SK-N-SH (cell line): ENCODE results near the gene JPH2. TPM values are rescaled to one million over a fixed set of nuclear protein-coding genes. Genes with fewer than 3 reads are reported as not detected.

Source experiments
- CTCF ChIA-PET: fragments of 300-600, 350-600 bp; formaldehyde crosslinking; extraction: SDS; loops from one replicate; lab custom pipeline; 2021; lab: Yijun Ruan, JAX
- POLR2A ChIA-PET: fragments of 350-600 bp; sonication (Branson Sonifier 250); formaldehyde crosslinking; extraction: SDS; loops from one replicate; lab custom pipeline; 2020; ENCODE audit warnings: antibody characterized with exemption, inconsistent platforms; lab: Yijun Ruan, JAX
- DNase-seq: peaks from one replicate; pipeline ENCODE4 v3.0.0; 2012
- H2AFZ ChIP-seq: fragments of 200-600 bp; sonication (generic); 2 replicates; pipeline ENCODE4 v1.8.1; 2016; ENCODE audit warnings: antibody characterized with exemption, mild to moderate bottlenecking, low read depth
- H3F3A ChIP-seq: fragments of 200-600 bp; sonication (generic); replicated peaks from 2 replicates; pipeline ENCODE3; 2016; ENCODE audit warnings: antibody characterized with exemption, mild to moderate bottlenecking; ENCODE audit not compliant: insufficient read depth
- H3K27ac ChIP-seq, 2 experiments: fragments of 200-500 bp in 1 of 2; fragments of 200-600 bp in 1 of 2; sonication (Bioruptor generic) in 1 of 2; sonication (generic), shearing (Covaris generic) in 1 of 2; 2 replicates each; pipeline versions ENCODE4 v1.5.1 to v1.6.1; 2014 to 2016; ENCODE audit warnings: low read depth in 2 of 2, inconsistent platforms in 1 of 2, low read length in 1 of 2, mild to moderate bottlenecking in 1 of 2, mixed read lengths in 1 of 2
- H3K27me3 ChIP-seq: fragments of 200-600 bp; sonication (generic), shearing (Covaris generic); 2 replicates; pipeline ENCODE4 v1.6.1; 2016; ENCODE audit warnings: mixed run types; ENCODE audit not compliant: insufficient read depth
- H3K36me3 ChIP-seq, 2 experiments: fragments of 200-500 bp in 1 of 2; fragments of 200-600 bp in 1 of 2; sonication (Bioruptor generic) in 1 of 2; sonication (generic) in 1 of 2; replicated peaks in 1 of 2; 2 replicates each; pipeline versions ENCODE3 to v1.5.1; 2014 to 2016; ENCODE audit warnings: low read length in 1 of 2, mild to moderate bottlenecking in 1 of 2; ENCODE audit not compliant: insufficient read depth in 2 of 2, control insufficient read depth in 1 of 2
- H3K4me1 ChIP-seq, 2 experiments: fragments of 200-500 bp in 1 of 2; fragments of 200-600 bp in 1 of 2; sonication (Bioruptor generic) in 1 of 2; sonication (generic), shearing (Covaris generic) in 1 of 2; 2 replicates each; pipeline versions ENCODE4 v1.5.1 to v1.6.1; 2014 to 2016; ENCODE audit warnings: low read depth in 1 of 2, low read length in 1 of 2, mixed run types in 1 of 2; ENCODE audit not compliant: insufficient read depth in 2 of 2, control insufficient read depth in 1 of 2
- H3K4me2 ChIP-seq: fragments of 200-600 bp; sonication (generic), shearing (Covaris generic); 2 replicates; pipeline ENCODE4 v1.6.1; 2017; ENCODE audit warnings: mixed run types
- H3K4me3 ChIP-seq, 2 experiments: fragments of 200-500 bp in 1 of 2; fragments of 200-600 bp in 1 of 2; sonication (Bioruptor generic) in 1 of 2; sonication (generic), shearing (Covaris generic) in 1 of 2; 2 replicates each; pipeline versions ENCODE4 v1.5.1 to v1.8.1; 2014 to 2016; ENCODE audit warnings: low read depth in 2 of 2, inconsistent platforms in 1 of 2, low read length in 1 of 2, mild to moderate bottlenecking in 1 of 2, mixed read lengths in 1 of 2, moderate library complexity in 1 of 2
- H3K79me2 ChIP-seq: fragments of 200-600 bp; sonication (generic); 2 replicates; pipeline ENCODE4 v1.8.1; 2017; ENCODE audit warnings: mild to moderate bottlenecking; ENCODE audit not compliant: insufficient read depth
- H3K9ac ChIP-seq: fragments of 200-600 bp; sonication (generic); 2 replicates; pipeline ENCODE4 v1.6.1; 2017; ENCODE audit warnings: mixed run types
- H3K9me2 ChIP-seq: fragments of 200-600 bp; sonication (generic); 2 replicates; pipeline ENCODE4 v1.6.1; 2017; ENCODE audit warnings: mixed run types
- H3K9me3 ChIP-seq: fragments of 200-600 bp; sonication (generic); 2 replicates; pipeline ENCODE4 v1.6.1; 2017; ENCODE audit warnings: mixed run types, mild to moderate bottlenecking, moderate library complexity
- H4K20me1 ChIP-seq: fragments of 200-600 bp; sonication (generic); 2 replicates; pipeline ENCODE4 v1.6.1; 2017; ENCODE audit warnings: mild to moderate bottlenecking, mixed run types; ENCODE audit not compliant: insufficient read depth
- EP300 ChIP-seq, 2 experiments: IDR thresholded peaks; 2 replicates each; pipeline versions ENCODE4 v1.4.0 to v1.6.1; 2012; ENCODE audit warnings: borderline replicate concordance in 1 of 2, low read depth in 1 of 2, low read length in 1 of 2
- NFIC ChIP-seq: IDR thresholded peaks from 2 replicates; pipeline ENCODE4 v1.4.0; 2012; ENCODE audit warnings: borderline replicate concordance
- REST ChIP-seq: IDR thresholded peaks from 2 replicates; pipeline ENCODE4 v1.6.1; 2012; ENCODE audit warnings: mild to moderate bottlenecking, low read depth, low read length, moderate library complexity
- WGBS: methylation state at CpG from one replicate; pipeline ENCODE4 v1.1.6; 2017; ENCODE audit warnings: low lambda C conversion rate; 5-methylcytosine and 5-hydroxymethylcytosine counted together
- polyA plus RNA-seq, 3 experiments: library from polyadenylated mRNA; depleted of rRNA; stranded (reverse); fragments of >200 nt; gene quantifications; 2 replicates each; pipeline ENCODE4 v1.2.3, GENCODE V29; 2012
- TF ChIP-seq, protein P1 (sequence below): IDR thresholded peaks from 2 replicates; pipeline ENCODE4 v1.4.0; 2012; ENCODE audit warnings: low read depth, borderline replicate concordance

Gene JPH2
- polyA plus RNA-seq, 1 of the 3 experiments (the other 2 are of a cell fraction): 0.67 TPM

DNA sequence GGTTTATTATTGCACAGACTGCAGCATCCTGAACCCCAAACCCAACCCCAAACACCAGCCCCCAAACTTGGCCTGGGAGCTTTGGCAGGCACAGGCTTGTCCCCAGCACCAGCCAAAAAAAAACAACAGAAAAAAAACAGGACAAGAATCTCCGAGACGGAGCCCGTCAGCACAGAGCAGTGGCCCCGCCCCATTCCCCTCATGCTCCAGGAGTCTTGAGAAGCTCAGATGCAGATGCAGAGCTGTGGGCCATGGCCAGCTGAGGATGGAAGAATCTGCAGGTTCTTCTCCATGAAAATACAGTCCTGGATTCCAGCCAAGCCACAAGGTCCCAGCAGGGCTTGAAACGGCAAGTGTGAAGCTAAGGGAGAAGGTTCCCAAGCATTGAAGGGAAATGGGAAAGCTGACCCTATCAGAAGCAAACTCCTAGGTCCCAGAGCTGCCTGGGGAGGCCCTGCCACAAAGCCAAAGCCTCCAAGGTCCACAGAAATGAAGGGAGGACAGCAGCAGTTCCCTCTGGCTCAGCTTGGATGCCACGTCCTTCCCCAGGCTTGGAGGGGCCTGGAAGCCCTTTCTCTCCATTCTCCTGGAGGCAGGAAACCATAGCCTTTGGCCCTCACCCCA lies 75.2 kb downstream of the JPH2 start:
- H3K4me1 ChIP-seq: no peaks in the 10 kb centered on the region; a peak in 2 of 4 replicates
- H3K36me3 ChIP-seq: no peaks in the 10 kb centered on the region
- no peak for DNase-seq
- no peak overlapping the region for H3K9ac ChIP-seq
- H3K4me3 ChIP-seq: no peak overlapping the region
- TF ChIP-seq NFIC: 0 out of 2 replicates have a peak, but pooled peaks have one; percentile 8
- TF ChIP-seq REST: no peak
- H3K27me3 ChIP-seq: no peaks in the 10 kb centered on the region
- H3K9me3 ChIP-seq: no peaks in the 10 kb centered on the region
- H4K20me1 ChIP-seq: no peaks in the 10 kb centered on the region
- ChIA-PET POLR2A (no interaction called here), CTCF (interaction anchor here (0.8 to 23.6 kb wide), 3 partner anchors 31 to 84 kb away, joined by 3 to 618 read pairs (median 3); partner anchors contain the start of gene JPH2)
- no peak overlapping the region for H3K27ac ChIP-seq
- H3F3A ChIP-seq: no peaks in the 10 kb centered on the region
- H2AFZ ChIP-seq: no peak overlapping the region
- no peaks in the 10 kb centered on the region for H3K79me2 ChIP-seq
- WGBS: 70% methylated on average over 6 of the region's 6 CpGs
- no peaks in the 10 kb centered on the region for H3K9me2 ChIP-seq
- H3K4me2 ChIP-seq: no peak overlapping the region

DNA sequence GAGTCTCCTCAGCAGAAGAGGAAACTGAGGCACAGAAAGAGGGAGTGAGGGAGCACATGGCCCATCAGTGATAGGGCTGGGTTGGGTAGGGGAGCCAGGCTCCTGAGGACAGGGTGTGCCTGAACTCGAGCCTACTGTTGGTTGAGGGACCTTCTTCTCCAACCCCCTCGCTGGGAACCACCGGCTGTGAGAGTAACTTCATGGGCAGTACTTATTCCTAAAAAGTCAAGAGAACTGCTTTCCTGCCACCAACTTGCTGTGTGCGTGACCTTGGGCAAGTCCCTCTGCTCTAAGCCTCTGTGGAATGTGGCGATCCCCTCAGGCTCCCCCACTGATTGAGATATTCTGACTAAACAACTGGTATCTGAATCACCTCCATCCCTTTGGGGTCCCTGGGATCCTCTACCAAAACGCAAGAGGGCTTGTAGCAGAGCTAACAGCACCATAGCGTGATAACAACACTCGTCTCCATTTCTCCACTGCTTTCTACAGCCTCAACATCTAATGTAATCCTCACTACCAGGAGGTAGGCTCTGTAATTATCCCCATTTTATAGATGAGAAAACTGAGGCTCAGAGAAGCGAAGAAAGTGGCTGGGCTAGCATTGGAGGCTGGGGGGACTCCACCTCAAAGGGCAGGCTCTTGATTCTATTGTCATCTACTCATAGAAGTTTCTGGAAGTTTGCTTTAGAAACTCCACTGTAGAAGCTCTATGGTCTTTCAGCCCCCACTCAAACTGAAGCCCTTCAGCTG lies 76.0 kb downstream of the JPH2 start:
- no peak for DNase-seq
- no peaks in the 10 kb centered on the region for H3F3A ChIP-seq
- 67% methylated on average over 9 of the region's 9 CpGs for WGBS
- no peak overlapping the region for H3K4me3 ChIP-seq
- H3K9me3 ChIP-seq: no peaks in the 10 kb centered on the region
- H3K9me2 ChIP-seq: no peaks in the 10 kb centered on the region
- no peak overlapping the region for H3K9ac ChIP-seq
- ChIA-PET CTCF (interaction anchor here (1.8 to 23.6 kb wide), 2 partner anchors 19 to 73 kb away, joined by 4 to 618 read pairs; partner anchors contain the start of gene JPH2), POLR2A (no interaction called here)
- H3K27me3 ChIP-seq: no peaks in the 10 kb centered on the region
- no peak overlapping the region for H2AFZ ChIP-seq
- no peaks in the 10 kb centered on the region for H3K36me3 ChIP-seq
- no peak overlapping the region for H3K27ac ChIP-seq
- H4K20me1 ChIP-seq: no peaks in the 10 kb centered on the region
- no peak overlapping the region for H3K4me2 ChIP-seq
- TF ChIP-seq, protein P1, sequence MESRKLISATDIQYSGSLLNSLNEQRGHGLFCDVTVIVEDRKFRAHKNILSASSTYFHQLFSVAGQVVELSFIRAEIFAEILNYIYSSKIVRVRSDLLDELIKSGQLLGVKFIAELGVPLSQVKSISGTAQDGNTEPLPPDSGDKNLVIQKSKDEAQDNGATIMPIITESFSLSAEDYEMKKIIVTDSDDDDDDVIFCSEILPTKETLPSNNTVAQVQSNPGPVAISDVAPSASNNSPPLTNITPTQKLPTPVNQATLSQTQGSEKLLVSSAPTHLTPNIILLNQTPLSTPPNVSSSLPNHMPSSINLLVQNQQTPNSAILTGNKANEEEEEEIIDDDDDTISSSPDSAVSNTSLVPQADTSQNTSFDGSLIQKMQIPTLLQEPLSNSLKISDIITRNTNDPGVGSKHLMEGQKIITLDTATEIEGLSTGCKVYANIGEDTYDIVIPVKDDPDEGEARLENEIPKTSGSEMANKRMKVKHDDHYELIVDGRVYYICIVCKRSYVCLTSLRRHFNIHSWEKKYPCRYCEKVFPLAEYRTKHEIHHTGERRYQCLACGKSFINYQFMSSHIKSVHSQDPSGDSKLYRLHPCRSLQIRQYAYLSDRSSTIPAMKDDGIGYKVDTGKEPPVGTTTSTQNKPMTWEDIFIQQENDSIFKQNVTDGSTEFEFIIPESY: no peak
- no peak for TF ChIP-seq EP300 (IDR thresholded peaks at IDR 0.05; ENCODE audit: borderline replicate concordance in 1 of 2, low read depth in 1 of 2, low read length in 1 of 2)
- H3K4me1 ChIP-seq: no peaks in the 10 kb centered on the region; a peak in 2 of 4 replicates
- H3K79me2 ChIP-seq: no peaks in the 10 kb centered on the region
